Activated naive CD4-positive, alpha-beta T cell (primary cell): ENCODE measurements around the gene NEURL3.
"Not testable (repeated sequence)": the region's sequence is repeated elsewhere in the genome, so short reads cannot be mapped to it uniquely, and the experiment has no call there.

Experiments used
- DNase-seq, 4 experiments: peaks; one replicate each; lab custom pipeline; 2025; lab: John Stamatoyannopoulos, UW

NEURL3 gene

GRCh38 chr2:96506016-96506906, 1.1 kb upstream of the NEURL3 start:
- DNase-seq, result no peak

DNA sequence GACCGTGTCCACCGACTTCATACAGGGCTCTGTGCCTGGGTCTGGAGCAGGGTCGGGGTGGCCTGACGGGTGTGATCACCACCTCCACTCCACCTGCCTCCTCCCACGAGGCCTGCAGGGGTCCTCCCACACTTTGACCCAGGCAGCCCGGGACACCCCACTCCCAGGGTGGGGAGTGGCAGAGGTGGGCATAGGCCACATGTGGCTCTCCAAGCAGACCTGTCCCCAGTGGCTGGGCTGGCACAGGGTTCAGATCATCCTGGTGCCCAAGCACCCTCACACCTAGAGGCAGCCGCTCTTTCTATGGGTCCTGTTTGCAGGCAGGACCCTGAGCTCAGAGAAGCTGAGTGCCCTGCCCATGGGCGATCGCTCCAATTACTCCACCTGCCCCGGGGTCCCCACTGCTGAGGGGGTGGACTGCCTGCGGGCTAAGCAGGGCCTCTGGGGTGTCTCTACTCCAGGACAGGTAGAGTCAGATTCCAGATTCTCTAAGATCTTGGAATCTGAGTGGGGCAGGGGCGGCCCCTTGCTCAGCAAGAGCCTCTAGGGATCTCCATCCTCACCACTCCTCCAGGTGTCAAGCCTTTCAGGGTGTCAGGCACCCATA, 1.4 kb downstream of the NEURL3 start:
- DNase-seq, result no peak

DNA sequence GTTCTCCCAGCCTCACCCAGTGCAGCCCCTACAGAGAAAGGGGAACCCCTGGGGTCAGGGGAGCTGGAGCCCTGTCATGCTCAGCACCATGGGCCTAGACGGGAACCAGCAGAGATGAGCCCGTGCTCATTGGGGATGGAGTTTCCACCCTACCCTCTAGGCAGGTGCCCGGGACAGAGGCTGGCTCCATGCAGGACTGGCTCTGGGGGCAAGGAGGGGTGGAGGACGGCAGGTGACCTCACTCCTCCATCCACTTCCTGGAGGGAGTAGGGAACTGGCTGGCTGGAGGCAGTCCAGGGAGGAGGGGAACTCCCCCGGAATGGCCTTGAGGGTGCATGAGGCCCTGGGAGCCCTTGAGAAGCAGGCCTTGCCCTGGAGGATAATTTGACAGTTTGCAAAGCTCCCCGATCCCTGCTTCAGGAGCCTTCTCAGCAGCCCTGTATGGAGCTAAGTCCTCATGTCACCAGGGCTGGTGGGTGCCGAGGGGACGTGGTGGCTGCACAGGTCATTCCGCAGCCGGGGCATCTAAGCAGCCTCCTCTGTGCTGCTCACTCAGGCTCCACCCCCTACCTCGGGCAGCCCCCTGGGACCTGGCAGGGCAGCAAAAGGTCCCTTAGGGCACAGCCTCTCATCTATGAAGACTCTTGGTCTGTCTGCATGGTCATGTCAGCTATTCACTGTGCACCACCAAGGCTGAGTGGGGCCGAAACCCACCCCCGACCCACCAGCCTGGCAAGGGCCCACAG, 2.1 kb downstream of the NEURL3 start:
- no peak for DNase-seq

- DNase-seq, result no peak
Measured at GRCh38 chr2:96501886-96502810, 3.0 kb downstream of the NEURL3 start.

- DNase-seq, result no peak
Measured at GRCh38 chr2:96501471-96501874, 3.7 kb downstream of the NEURL3 start.

DNA sequence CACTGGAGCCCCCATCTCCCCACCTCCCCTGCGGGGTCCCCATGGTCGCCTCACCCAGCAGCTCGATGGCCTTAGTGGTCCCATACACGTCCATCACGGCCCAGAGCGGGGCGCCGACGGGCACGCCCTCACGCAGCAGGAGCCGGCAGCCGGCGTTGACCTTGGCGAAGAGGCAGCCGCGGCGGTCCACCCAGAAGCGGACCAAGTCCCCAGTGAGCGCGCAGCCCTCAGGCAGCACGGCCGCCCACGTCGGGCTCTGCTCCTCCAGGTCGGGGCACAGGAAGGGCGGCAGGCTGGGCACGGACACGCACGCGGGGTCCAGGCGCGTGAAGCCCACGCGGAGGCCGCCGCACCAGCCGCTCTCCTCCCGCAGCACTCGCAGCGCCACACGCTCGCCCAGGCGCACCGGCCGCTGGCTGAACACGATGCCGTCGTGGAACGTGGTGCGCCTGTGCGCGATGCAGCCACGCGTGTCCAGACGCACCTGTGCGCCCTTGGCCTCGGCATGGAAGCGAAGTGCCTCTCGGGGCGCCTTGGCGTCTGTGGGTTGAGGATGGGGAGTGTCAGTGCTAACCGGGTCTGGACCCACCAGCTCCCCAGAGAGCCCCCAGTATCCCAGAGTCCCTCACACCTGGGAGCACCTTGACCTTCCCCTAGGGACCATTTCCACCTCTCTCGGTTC, 4.6 kb downstream of the NEURL3 start:
- DNase-seq, result no peak

- DNase-seq, result no peak
Measured at GRCh38 chr2:96499061-96499960, 5.8 kb downstream of the NEURL3 start.

- not testable (repeated sequence) for DNase-seq
Measured at GRCh38 chr2:96498611-96499010, 6.5 kb downstream of the NEURL3 start.

- no peak for DNase-seq
Measured at GRCh38 chr2:96498021-96498431, 7.1 kb downstream of the NEURL3 start.

DNA sequence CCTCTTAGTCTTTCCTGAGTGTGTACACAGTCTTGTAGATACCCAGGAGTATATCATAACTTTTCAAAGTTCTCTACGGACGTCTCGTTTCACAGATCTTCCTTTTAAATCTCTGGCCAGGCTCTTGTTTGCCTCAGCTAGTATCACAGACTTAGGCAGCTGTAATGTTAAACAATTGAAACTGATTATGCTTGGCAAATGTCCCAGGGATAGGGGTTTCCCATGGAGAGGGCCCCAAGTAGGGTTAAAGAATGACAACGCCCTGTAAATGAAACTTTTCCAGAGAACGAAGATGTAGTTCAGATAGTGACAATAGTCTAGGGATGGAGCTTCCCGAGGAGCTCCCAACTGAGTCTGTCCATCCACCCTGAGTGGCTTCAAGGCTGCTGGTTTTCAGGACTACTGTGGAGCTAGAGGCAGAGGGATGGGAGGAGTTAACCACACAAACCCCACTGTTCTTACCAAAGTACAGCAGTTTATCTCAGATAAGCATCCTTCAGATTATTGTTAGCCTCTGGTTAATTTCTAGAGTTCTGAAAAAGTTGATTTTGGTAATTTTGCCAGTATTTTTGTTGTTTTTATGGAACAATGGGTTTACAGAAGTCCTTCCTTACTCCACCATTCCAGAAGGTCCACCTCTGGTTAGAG, 9.1 kb downstream of the NEURL3 start:
- no peak for DNase-seq

- DNase-seq, result no peak
Measured at GRCh38 chr2:96494188-96494587, 11.0 kb downstream of the NEURL3 start.

DNA sequence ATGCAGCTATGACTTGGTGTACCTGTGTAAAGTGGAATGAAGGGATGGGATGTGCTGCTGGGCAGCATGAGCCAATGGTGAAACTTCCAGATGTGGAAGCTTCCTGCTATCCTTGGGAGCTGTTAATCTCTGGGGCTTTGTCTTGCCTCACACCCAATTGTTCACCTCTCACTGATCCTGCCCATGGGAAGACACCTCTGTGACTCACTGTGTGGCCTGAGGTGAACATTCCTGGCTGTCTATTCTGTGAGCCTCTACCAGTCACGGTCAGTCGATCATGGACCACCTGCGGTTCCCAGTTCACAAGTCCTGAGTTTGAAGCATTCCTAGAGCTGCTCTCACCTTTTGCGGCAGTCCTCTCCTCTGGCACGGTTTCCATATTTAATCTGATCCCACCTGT, 12.1 kb downstream of the NEURL3 start:
- no peak for DNase-seq

- DNase-seq, result no peak
Measured at GRCh38 chr2:96491860-96492497, 13.2 kb downstream of the NEURL3 start.

- DNase-seq, result no peak
Measured at GRCh38 chr2:96489663-96490062, 15.5 kb downstream of the NEURL3 start.

DNA sequence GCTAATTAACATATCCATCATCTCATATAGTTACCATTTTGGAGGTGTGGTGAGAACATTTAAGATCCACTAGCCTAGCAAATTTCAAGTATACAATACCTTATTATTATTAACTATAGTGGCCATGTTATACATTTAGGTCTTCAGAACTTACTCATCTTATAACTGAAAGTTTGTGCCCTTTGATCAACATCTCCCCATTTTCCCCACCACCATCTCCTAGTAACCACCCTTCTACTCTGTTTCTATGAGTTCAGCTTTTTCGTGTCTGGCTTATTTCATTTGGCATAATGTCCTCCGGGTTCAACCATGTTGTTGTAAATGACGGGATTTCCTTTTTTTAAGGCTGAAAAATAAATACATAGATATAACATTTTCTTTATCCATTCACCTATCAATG, 15.9 kb downstream of the NEURL3 start:
- DNase-seq, result no peak

GRCh38 chr2:96486696-96487095, 18.5 kb downstream of the NEURL3 start:
- DNase-seq, result no peak

- DNase-seq, result peak; percentile 34 to 80 (median 54)
Measured at GRCh38 chr2:96485751-96486651, 19.2 kb downstream of the NEURL3 start.

DNA sequence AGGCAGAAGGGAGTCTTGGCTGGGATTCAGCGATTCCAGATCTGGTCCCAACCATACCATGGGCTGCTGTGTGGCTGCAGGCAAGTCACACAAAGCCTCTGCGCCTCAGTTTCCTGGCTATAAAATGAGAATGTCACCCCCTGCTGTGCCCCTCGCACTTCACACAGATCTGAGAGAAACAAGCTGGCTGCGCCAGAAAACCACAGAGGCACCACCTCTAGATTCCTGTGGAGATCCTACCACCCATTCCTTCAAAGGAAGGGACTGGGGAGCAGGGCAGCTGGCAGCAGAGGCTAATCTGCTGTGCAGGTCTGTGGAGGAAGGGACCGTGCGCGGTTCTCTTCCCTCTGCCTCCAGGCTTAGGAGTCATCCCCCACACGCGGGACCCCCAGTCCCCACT, 19.8 kb downstream of the NEURL3 start:
- no peak for DNase-seq
